Left renal cortex interstitium (tissue), 4 donors: Measurements from ENCODE around the gene LMAN1. TPM values are rescaled to one million over a fixed set of nuclear protein-coding genes. Genes with fewer than 3 reads are reported as not detected.
A peak's percentile ranks its signal among the peaks of the same experiment; 100 is the strongest.

Experiments used
- DNase-seq, 4 donors: peaks; one replicate each; pipeline ENCODE4 v3.0.0-alpha.2; 2013; ENCODE audit warnings: low read depth in 4 of 4, low spot score in 2 of 4, missing footprints in 1 of 4
- polyA plus RNA-seq, 4 donors: library from polyadenylated mRNA; unstranded; fragments of 120-200 nt; gene quantifications; one replicate each; pipeline ENCODE4 v1.2.1, GENCODE V29; 2013; ENCODE audit not compliant: insufficient read length in 4 of 4

Gene LMAN1
- 100 to 1,000 TPM in 3 of 4 donors, 10 to 100 TPM in 1; 99.3 to 128 (median 108) TPM for polyA plus RNA-seq

- peak; percentile 70 to 89 (median 86) for DNase-seq
These were observed at the start of gene LMAN1 for GRCh38 chr18:59358712-59359575. TSS of gene LMAN1 (minus strand) at chr18:59359265. CDS start at chr18:59359244, 21 bp downstream.

GRCh38 chr18:59402432-59403090, 43.5 kb upstream of the LMAN1 start:
- peak; percentile 52 to 79 (median 66) for DNase-seq

GRCh38 chr18:59400407-59400806, 41.3 kb upstream of the LMAN1 start:
- no peak for DNase-seq

- DNase-seq, result no peak
These were observed 36.4 kb upstream of the LMAN1 start for GRCh38 chr18:59395226-59396175.

- no peak for DNase-seq
These were observed 34.3 kb upstream of the LMAN1 start for GRCh38 chr18:59393381-59393780.

- DNase-seq, result no peak
These were observed 29.8 kb upstream of the LMAN1 start for GRCh38 chr18:59388817-59389216.

GRCh38 chr18:59387687-59388565, 28.9 kb upstream of the LMAN1 start:
- DNase-seq, result no peak

- DNase-seq, result no peak
These were observed 28.0 kb upstream of the LMAN1 start for GRCh38 chr18:59386909-59387686.

GRCh38 chr18:59385191-59385590, 26.1 kb upstream of the LMAN1 start:
- DNase-seq, result no peak

- DNase-seq, result no peak
These were observed 24.8 kb upstream of the LMAN1 start for GRCh38 chr18:59383851-59384250.

GRCh38 chr18:59382383-59382782, 23.3 kb upstream of the LMAN1 start:
- DNase-seq, result no peak

- DNase-seq, result no peak
These were observed 22.9 kb upstream of the LMAN1 start for GRCh38 chr18:59381949-59382348.

GRCh38 chr18:59380706-59381105, 21.6 kb upstream of the LMAN1 start:
- DNase-seq, result no peak

GRCh38 chr18:59379772-59380522, 20.9 kb upstream of the LMAN1 start:
- no peak for DNase-seq

GRCh38 chr18:59377613-59378337, 18.7 kb upstream of the LMAN1 start:
- no peak for DNase-seq

- no peak for DNase-seq
These were observed 17.4 kb upstream of the LMAN1 start for GRCh38 chr18:59376351-59376935.

- no peak for DNase-seq
These were observed 15.1 kb upstream of the LMAN1 start for GRCh38 chr18:59374128-59374527.
